Smooth muscle cell (in vitro differentiated cells): ENCODE results near the gene EDARADD. TPM values are rescaled to one million over a fixed set of nuclear protein-coding genes. Genes with fewer than 3 reads are reported as not detected.

Experiments used
- DNase-seq: peaks from one replicate; lab custom pipeline; 2025; ENCODE audit not compliant: unreplicated experiment; lab: John Stamatoyannopoulos, UW
- H2AFZ ChIP-seq: fragments of 200-600 bp; sonication (generic); 2 replicates; pipeline ENCODE4 v1.6.0; 2016; ENCODE audit warnings: antibody characterized with exemption, low read depth, mild to moderate bottlenecking
- H3F3A ChIP-seq: fragments of 200-600 bp; sonication (generic); 2 replicates; pipeline ENCODE4 v1.6.0; 2017; ENCODE audit warnings: antibody characterized with exemption, low read depth
- H3K27ac ChIP-seq: fragments of 200-600 bp; sonication (generic); 2 replicates; pipeline ENCODE4 v1.5.1; 2016; ENCODE audit warnings: low read depth, mild to moderate bottlenecking
- H3K27me3 ChIP-seq: fragments of 200-600 bp; sonication (generic); 2 replicates; pipeline ENCODE4 v1.6.1; 2016; ENCODE audit warnings: low read depth, mild to moderate bottlenecking
- H3K36me3 ChIP-seq: fragments of 200-600 bp; sonication (generic); 2 replicates; pipeline ENCODE4 v1.5.1; 2016; ENCODE audit warnings: low read depth
- H3K4me1 ChIP-seq: fragments of 200-600 bp; sonication (generic); 2 replicates; pipeline ENCODE4 v1.5.1; 2016; ENCODE audit warnings: low read depth
- H3K4me2 ChIP-seq: fragments of 200-600 bp; sonication (generic); 2 replicates; pipeline ENCODE4 v1.6.0; 2016; ENCODE audit warnings: mild to moderate bottlenecking
- H3K4me3 ChIP-seq: fragments of 200-600 bp; sonication (generic); 2 replicates; pipeline ENCODE4 v1.5.1; 2016; ENCODE audit warnings: mild to moderate bottlenecking
- H3K79me2 ChIP-seq: fragments of 200-600 bp; sonication (generic); 2 replicates; pipeline ENCODE4 v1.6.0; 2016; ENCODE audit warnings: low read depth, mild to moderate bottlenecking
- H3K9ac ChIP-seq: fragments of 200-600 bp; sonication (generic); 2 replicates; pipeline ENCODE4 v1.6.0; 2016; ENCODE audit warnings: low read depth
- H3K9me3 ChIP-seq: fragments of 200-600 bp; sonication (generic); replicated peaks from 2 replicates; pipeline ENCODE4 v1.5.1; 2016; ENCODE audit warnings: low read depth
- H4K20me1 ChIP-seq: fragments of 200-600 bp; sonication (generic); 2 replicates; pipeline ENCODE4 v1.6.0; 2016; ENCODE audit warnings: low read depth
- CTCF ChIP-seq: fragments of 200-600 bp; sonication (generic); IDR thresholded peaks from 2 replicates; pipeline ENCODE4 v1.5.1; 2017; ENCODE audit warnings: borderline replicate concordance, mild to moderate bottlenecking, antibody characterized with exemption; ENCODE audit not compliant: insufficient read depth, poor library complexity, severe bottlenecking
- WGBS: methylation state at CpG from one replicate; pipeline ENCODE4 v1.1.7; 2016; ENCODE audit warnings: low lambda C conversion rate; 5-methylcytosine and 5-hydroxymethylcytosine counted together
- polyA plus RNA-seq: library from polyadenylated mRNA; unstranded; fragments of >200 nt; fragmentation: Nextera tagmentation; extraction: Ambion mirVana; gene quantifications from 2 replicates; pipeline ENCODE4 v1.2.1, GENCODE V29; 2016
- total RNA-seq: library from RNA; depleted of rRNA; stranded (reverse); fragments of >200 nt; gene quantifications from 2 replicates; pipeline ENCODE4 v1.2.3, GENCODE V29; 2014

Gene EDARADD
- total and polyA plus RNA-seq, 2 experiments from 2014 or later: 5.8 to 7.7 TPM

- no peaks in the 10 kb centered on the region for H3K27me3 ChIP-seq
- H3K9ac ChIP-seq: no peak overlapping the region
- no peaks in the 10 kb centered on the region for H3K4me1 ChIP-seq
- no peak overlapping the region for H3K4me2 ChIP-seq
- no peak for TF ChIP-seq CTCF
- no peak for DNase-seq
- no peak overlapping the region for H2AFZ ChIP-seq
- no peak overlapping the region for H3K27ac ChIP-seq
- no peak overlapping the region for H3K4me3 ChIP-seq
- H4K20me1 ChIP-seq: no peaks in the 10 kb centered on the region
- H3K79me2 ChIP-seq: no peaks in the 10 kb centered on the region
- H3K9me3 ChIP-seq: no peaks in the 10 kb centered on the region
- H3F3A ChIP-seq: no peaks in the 10 kb centered on the region
- H3K36me3 ChIP-seq: no peaks in the 10 kb centered on the region
Measured at GRCh38 chr1:236429715-236430274, 35.7 kb downstream of the EDARADD start.

GRCh38 chr1:236433819-236434315, 39.8 kb downstream of the EDARADD start:
- no peaks in the 10 kb centered on the region for H3K27me3 ChIP-seq
- H3K79me2 ChIP-seq: no peaks in the 10 kb centered on the region
- H2AFZ ChIP-seq: no peak overlapping the region
- H3F3A ChIP-seq: no peaks in the 10 kb centered on the region
- no peak for DNase-seq
- no peak overlapping the region for H3K4me2 ChIP-seq
- no peaks in the 10 kb centered on the region for H3K4me1 ChIP-seq
- H3K9me3 ChIP-seq: no peaks in the 10 kb centered on the region
- no peak overlapping the region for H3K27ac ChIP-seq
- H3K9ac ChIP-seq: no peak overlapping the region
- over 99% methylated on average over 6 of the region's 6 CpGs for WGBS
- no peaks in the 10 kb centered on the region for H4K20me1 ChIP-seq
- H3K4me3 ChIP-seq: no peak overlapping the region
- H3K36me3 ChIP-seq: no peaks in the 10 kb centered on the region
- TF ChIP-seq CTCF: no peak

- H3K4me1 ChIP-seq: no peaks in the 10 kb centered on the region
- no peak overlapping the region for H3K4me2 ChIP-seq
- 95% methylated on average over 9 of the region's 9 CpGs for WGBS
- DNase-seq: no peak
- no peaks in the 10 kb centered on the region for H3F3A ChIP-seq
- no peak for TF ChIP-seq CTCF
- no peak overlapping the region for H3K9ac ChIP-seq
- H3K79me2 ChIP-seq: no peaks in the 10 kb centered on the region
- no peaks in the 10 kb centered on the region for H3K36me3 ChIP-seq
- H4K20me1 ChIP-seq: no peaks in the 10 kb centered on the region
- no peaks in the 10 kb centered on the region for H3K9me3 ChIP-seq
- no peaks in the 10 kb centered on the region for H3K27me3 ChIP-seq
- H3K4me3 ChIP-seq: no peak overlapping the region
- H3K27ac ChIP-seq: no peak overlapping the region
- H2AFZ ChIP-seq: no peak overlapping the region
Measured at GRCh38 chr1:236438614-236439013, 44.5 kb downstream of the EDARADD start.

- DNase-seq: no peak
- Histone ChIP-seq H3K9me3 (no peaks in the 10 kb centered on the region), H3K4me1 (no peaks in the 10 kb centered on the region), H3K9ac (no peak overlapping the region), H3K79me2 (no peaks in the 10 kb centered on the region), H3K36me3 (no peaks in the 10 kb centered on the region), H3K27me3 (no peaks in the 10 kb centered on the region), H4K20me1 (no peaks in the 10 kb centered on the region), H3F3A (no peaks in the 10 kb centered on the region), H3K4me2 (no peak overlapping the region), H3K27ac (no peak overlapping the region), H2AFZ (no peak overlapping the region), H3K4me3 (no peak overlapping the region)
- TF ChIP-seq CTCF: no peak
- WGBS: 96% methylated on average over 2 of the region's 2 CpGs
Measured at GRCh38 chr1:236440373-236440772, 46.3 kb downstream of the EDARADD start.
